Measurements from ENCODE around the gene KAZN.

KAZN gene

DNA sequence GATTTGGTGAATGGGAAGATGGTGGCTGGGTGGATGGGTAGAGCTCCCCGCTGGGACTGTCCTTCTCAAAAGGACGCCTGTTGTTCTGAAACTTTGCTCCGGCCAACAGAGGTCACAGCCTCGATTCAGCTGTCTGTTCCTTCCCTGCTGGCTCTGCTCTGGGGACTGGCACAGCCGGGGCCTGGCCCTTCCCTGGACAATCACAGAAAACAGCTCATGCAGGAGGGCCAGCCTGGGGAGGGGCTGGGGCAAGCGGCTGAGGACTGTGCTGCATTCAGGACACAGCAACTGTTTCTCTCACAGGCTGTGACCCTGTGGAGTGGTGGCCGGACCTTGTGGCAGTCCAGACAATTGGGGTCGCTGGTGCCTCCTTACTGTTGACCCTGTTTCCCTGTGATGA lies 444.4 kb downstream of the KAZN start:
- DNase-seq (ENCODE audit: low read depth) = no peak
- no peak overlapping the region for H3K4me3 ChIP-seq (ENCODE audit: low read depth, low read length)
- TF ChIP-seq, protein P1, sequence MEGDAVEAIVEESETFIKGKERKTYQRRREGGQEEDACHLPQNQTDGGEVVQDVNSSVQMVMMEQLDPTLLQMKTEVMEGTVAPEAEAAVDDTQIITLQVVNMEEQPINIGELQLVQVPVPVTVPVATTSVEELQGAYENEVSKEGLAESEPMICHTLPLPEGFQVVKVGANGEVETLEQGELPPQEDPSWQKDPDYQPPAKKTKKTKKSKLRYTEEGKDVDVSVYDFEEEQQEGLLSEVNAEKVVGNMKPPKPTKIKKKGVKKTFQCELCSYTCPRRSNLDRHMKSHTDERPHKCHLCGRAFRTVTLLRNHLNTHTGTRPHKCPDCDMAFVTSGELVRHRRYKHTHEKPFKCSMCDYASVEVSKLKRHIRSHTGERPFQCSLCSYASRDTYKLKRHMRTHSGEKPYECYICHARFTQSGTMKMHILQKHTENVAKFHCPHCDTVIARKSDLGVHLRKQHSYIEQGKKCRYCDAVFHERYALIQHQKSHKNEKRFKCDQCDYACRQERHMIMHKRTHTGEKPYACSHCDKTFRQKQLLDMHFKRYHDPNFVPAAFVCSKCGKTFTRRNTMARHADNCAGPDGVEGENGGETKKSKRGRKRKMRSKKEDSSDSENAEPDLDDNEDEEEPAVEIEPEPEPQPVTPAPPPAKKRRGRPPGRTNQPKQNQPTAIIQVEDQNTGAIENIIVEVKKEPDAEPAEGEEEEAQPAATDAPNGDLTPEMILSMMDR (IDR thresholded peaks at IDR 0.05; ENCODE audit: low read depth, low read length, missing control alignments) = no peak

DNA sequence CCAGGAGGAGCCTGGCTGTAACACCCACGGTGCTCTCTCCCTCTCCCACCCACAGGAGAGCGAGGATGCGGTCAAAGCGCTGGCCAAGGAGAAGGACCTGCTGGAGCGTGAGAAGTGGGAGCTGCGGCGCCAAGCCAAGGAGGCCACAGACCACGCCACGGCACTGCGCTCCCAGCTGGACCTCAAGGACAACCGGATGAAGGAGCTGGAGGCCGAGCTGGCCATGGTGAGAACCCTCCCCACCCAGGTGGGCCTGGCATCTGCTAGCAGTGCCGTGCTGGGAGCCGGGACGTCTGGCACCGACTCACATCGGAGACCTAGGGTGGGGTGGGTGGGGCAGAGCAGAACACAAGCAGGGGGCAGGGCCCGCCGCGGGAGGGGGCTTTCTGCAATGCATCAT lies 445.4 kb downstream of the KAZN start:
- TF ChIP-seq, protein P1 (IDR thresholded peaks at IDR 0.05; ENCODE audit: low read depth, low read length, missing control alignments) = no peak
- no peak overlapping the region for H3K4me3 ChIP-seq (ENCODE audit: low read depth, low read length)
- no peak for DNase-seq (ENCODE audit: low read depth)

DNA sequence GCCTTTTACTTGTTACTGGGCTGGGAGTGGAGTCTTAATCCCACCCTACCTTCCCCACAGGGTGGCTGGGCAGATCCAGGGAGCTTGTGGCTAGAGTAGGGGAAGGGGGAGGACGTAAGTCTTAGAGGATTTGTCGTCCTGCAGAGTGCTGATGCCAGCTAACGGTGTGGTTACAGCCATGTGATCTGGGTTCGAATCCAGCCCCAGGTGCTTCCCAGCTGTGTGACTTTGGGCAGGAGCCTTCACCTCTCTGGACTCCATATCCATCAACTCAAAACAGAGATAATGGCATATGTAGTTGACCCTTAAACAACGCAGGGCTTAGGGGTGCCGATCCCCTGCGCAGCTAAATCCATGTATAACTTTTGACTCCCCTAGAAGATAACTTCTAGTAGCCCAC lies 446.6 kb downstream of the KAZN start:
- TF ChIP-seq, protein P1 (IDR thresholded peaks at IDR 0.05; ENCODE audit: low read depth, low read length, missing control alignments) = no peak
- no peak overlapping the region for H3K4me3 ChIP-seq (ENCODE audit: low read depth, low read length)
- no peak for DNase-seq (ENCODE audit: low read depth)

DNA sequence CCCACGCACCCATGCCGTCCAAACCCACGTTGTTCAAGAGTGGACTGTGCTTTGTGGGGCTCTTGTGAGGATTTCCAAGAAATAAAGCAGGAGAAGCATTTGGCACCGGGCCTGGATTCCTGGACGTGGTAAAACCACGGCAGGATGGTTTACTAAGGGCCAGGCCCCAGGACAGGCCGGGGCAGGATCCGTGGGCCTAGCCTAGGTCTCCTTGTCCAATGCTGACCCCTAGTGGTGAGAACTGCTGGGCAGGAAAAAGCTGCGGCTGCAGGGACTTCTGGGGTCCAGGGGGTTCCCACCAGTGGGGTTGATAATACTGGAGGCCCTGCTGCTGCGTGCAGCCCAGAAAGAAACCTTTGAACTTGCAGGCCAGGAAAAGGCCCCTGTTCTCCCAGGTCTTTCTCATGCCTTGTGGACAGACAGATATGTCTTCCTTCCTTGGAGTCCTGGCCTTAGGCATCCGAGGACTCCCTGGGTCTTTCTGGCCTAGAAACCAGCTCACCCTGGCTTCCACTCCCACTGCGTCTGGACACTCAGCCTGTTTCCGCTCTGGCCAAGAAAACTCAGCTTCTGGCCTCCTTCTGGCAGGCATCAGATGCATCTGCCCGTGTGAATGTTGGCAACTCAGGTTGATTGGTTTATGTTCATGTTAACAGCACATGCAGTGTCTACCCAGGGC lies 448.1 kb downstream of the KAZN start:
- no peak overlapping the region for H3K4me3 ChIP-seq (ENCODE audit: low read depth, low read length)
- DNase-seq (ENCODE audit: low read depth) = no peak
- TF ChIP-seq, protein P1 (IDR thresholded peaks at IDR 0.05; ENCODE audit: low read depth, low read length, missing control alignments) = peak; percentile 93

DNA sequence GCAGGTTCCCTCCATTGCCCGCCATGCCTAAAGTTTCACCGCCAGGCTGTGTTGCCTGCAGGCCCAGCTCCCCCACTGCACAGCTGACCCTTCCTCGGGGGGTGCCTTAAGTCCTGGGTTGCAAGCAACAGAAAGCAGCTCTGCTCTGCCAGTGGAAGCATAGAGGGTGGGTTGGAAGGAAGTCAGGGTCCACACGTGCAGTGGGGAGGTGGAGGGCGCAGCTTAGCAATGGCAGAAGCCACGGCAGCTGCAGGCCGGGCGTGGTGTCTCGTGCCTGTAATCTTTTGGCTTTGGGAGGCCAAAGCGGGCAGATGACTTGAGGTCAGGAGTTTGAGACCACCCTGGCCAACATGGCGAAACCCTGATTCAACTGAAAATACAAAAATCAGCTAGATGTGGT lies 448.8 kb downstream of the KAZN start:
- H3K4me3 ChIP-seq (ENCODE audit: low read depth, low read length) = no peak overlapping the region
- TF ChIP-seq, protein P1 (IDR thresholded peaks at IDR 0.05; ENCODE audit: low read depth, low read length, missing control alignments) = no peak
- no peak for DNase-seq (ENCODE audit: low read depth)

DNA sequence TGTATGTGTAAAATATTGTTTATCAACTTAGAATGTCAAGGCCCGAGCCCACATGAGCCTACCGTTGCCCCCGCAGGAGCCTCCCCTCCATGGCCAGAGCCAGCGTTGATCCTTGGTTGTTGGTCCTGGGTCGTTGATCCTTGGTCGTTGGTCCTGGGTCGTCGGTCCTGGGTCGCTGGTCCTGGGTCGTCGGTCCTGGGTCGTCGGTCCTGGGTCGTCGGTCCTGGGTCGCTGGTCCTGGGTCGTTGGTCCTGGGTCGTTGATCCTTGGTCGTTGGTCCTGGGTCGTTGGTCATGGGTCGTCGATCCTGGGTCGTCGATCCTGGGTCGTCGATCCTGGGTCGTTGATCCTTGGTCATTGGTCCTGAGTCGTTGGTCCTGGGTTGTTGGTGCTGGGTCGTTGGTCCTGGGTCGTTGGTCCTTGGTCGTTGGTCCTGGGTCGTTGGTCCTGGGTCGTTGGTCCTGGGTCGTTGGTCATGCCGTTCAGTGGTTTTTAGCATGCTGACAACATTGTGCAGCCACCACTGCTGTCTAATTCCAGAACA lies 450.0 kb downstream of the KAZN start:
- TF ChIP-seq, protein P1 (IDR thresholded peaks at IDR 0.05; ENCODE audit: low read depth, low read length, missing control alignments) = no peak
- H3K4me3 ChIP-seq (ENCODE audit: low read depth, low read length) = no peak overlapping the region
- DNase-seq (ENCODE audit: low read depth) = no peak

DNA sequence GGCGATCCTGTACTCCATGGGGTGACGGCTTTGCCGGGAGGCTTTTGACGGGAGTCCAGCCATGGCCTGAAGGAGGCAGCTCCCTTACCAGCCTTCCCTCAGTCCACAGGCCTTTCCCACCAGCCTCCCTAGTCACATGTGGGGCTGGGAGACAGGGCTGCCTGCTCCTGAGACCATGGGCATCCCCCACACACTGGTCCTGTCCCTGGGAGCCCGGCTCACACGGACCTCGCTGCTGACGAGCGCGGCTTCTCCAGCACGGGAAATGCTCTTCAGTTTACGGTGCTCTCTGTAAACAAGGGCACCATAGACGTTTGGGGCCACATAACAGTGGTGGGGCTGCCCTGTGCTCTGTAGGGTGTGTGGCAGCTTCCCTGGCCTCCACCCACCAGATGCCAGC lies 450.6 kb downstream of the KAZN start:
- TF ChIP-seq, protein P1 (IDR thresholded peaks at IDR 0.05; ENCODE audit: low read depth, low read length, missing control alignments) = no peak
- no peak overlapping the region for H3K4me3 ChIP-seq (ENCODE audit: low read depth, low read length)
- no peak for DNase-seq (ENCODE audit: low read depth)

All from GM12864 (cell line).